ENCODE measurements around the gene ATP1B3.

DNA sequence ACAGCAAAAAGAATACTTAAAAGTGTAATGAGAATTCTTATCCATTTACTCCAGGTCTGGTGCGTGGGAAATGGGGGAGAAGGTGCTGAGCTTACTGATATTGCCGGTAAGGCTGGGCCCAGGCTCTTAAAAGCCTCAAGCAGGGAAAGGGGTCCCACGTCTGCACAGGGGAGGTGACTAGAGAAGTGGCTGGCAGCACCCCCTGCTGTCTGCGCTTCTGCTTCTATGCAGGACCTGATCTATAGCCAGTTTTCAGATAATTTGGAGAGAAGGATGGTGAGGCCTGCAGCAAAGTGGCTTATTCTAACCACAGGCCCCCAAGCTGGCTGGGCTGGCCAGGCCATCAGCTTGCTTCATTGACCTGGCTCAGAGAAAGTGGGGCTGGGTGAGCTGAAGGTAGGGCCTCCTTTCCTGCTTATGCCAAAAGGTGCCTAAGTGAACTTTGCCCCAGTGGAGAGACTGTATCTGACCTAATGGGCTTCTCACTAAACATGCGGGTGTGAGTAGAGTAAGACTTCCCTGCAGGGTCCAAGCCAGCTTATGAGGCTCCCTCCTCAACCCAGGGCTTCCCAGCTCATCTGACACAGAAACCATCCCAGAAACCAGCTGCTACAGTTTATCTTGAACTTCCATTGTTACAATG lies 30.9 kb upstream of the ATP1B3 start:
- TF ChIP-seq, protein P1, sequence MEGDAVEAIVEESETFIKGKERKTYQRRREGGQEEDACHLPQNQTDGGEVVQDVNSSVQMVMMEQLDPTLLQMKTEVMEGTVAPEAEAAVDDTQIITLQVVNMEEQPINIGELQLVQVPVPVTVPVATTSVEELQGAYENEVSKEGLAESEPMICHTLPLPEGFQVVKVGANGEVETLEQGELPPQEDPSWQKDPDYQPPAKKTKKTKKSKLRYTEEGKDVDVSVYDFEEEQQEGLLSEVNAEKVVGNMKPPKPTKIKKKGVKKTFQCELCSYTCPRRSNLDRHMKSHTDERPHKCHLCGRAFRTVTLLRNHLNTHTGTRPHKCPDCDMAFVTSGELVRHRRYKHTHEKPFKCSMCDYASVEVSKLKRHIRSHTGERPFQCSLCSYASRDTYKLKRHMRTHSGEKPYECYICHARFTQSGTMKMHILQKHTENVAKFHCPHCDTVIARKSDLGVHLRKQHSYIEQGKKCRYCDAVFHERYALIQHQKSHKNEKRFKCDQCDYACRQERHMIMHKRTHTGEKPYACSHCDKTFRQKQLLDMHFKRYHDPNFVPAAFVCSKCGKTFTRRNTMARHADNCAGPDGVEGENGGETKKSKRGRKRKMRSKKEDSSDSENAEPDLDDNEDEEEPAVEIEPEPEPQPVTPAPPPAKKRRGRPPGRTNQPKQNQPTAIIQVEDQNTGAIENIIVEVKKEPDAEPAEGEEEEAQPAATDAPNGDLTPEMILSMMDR (optimal IDR thresholded peaks at IDR 0.05 in 1 of 3, IDR thresholded peaks at IDR 0.05 in 1 of 3, conservative IDR thresholded peaks at IDR 0.05 in 1 of 3; ENCODE audit: extremely low read depth in 1 of 3, insufficient read depth in 2 of 3, low read length in 3 of 3), result peak in 2 of 3 experiments; percentile 4 to 40
- TF ChIP-seq EZH2 (IDR thresholded peaks at IDR 0.05; ENCODE audit: low read length), result no peak

Measured in keratinocyte (primary cell).